Measurements from ENCODE around the gene MYH6.
"Not testable (repeated sequence)": the region's sequence is repeated elsewhere in the genome, so short reads cannot be mapped to it uniquely, and the experiment has no call there.

MYH6 gene

DNA sequence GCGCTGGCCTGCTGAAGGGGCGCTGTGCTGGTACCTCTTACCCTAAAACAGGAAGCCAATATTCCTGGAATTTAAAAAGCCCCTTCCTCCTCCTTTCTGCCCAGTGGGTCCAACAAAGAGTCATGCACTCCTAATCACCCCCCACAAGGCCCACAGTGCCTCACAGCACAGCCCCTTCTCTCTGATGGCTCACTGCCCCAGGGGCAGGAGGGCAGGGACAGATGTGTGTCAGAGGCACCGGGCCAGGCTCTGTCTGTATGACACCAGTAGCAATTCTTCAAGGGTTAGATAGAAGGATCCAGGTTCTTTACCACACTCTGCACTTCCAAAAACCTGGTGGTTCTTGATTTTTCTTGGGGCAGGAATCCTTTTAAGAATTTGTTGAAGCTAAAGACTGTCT lies 8.9 kb downstream of the MYH6 start:
- DNase-seq (ENCODE audit: low read depth, low spot score): no peak
- H3K9me3 ChIP-seq (ENCODE audit: low read depth, low read length): no peaks in the 10 kb centered on the region
- no peak overlapping the region for H3K27ac ChIP-seq
- H3K9ac ChIP-seq (ENCODE audit: insufficient read length): no peak overlapping the region
- H3K36me3 ChIP-seq (ENCODE audit: insufficient read depth, low read length): no peaks in the 10 kb centered on the region
- TF ChIP-seq FOXP2 (optimal IDR thresholded peaks at IDR 0.05; ENCODE audit: control extremely low read depth, extremely low read length, insufficient read depth): no peak
- no peak for TF ChIP-seq POLR2AphosphoS5 (IDR thresholded peaks at IDR 0.05; ENCODE audit: borderline replicate concordance, low read depth, low read length)
- no peak for TF ChIP-seq EZH2 (IDR thresholded peaks at IDR 0.05)
- no peak overlapping the region for H3K4me3 ChIP-seq

DNA sequence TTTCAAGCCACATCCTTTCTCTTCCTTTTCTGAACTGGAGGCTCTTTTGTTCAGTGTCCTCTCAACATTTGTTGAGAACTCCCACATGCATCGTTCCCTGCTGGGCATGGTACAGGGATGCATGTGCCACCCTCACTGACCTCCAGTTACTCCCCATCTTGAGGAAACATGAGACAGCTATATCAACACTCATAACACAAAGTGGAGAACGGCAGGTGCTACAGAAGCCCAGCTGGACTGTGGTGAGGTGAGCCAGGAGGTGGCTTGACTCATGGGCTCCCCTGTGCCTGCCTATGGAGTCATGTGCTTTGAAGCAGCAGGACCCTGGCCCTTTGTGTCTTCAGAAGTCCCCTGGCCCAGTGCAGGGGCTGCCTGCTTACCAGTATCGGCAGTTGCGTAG lies 9.7 kb downstream of the MYH6 start:
- H3K9me3 ChIP-seq (ENCODE audit: low read depth, low read length): no peaks in the 10 kb centered on the region
- no peak for DNase-seq (ENCODE audit: low read depth, low spot score)
- no peak overlapping the region for H3K9ac ChIP-seq (ENCODE audit: insufficient read length)
- H3K36me3 ChIP-seq (ENCODE audit: insufficient read depth, low read length): no peaks in the 10 kb centered on the region
- TF ChIP-seq FOXP2 (optimal IDR thresholded peaks at IDR 0.05; ENCODE audit: control extremely low read depth, extremely low read length, insufficient read depth) (no peak), POLR2AphosphoS5 (IDR thresholded peaks at IDR 0.05; ENCODE audit: borderline replicate concordance, low read depth, low read length) (no peak), EZH2 (IDR thresholded peaks at IDR 0.05) (no peak)
- H3K4me3 ChIP-seq: no peak overlapping the region
- no peak overlapping the region for H3K27ac ChIP-seq

DNA sequence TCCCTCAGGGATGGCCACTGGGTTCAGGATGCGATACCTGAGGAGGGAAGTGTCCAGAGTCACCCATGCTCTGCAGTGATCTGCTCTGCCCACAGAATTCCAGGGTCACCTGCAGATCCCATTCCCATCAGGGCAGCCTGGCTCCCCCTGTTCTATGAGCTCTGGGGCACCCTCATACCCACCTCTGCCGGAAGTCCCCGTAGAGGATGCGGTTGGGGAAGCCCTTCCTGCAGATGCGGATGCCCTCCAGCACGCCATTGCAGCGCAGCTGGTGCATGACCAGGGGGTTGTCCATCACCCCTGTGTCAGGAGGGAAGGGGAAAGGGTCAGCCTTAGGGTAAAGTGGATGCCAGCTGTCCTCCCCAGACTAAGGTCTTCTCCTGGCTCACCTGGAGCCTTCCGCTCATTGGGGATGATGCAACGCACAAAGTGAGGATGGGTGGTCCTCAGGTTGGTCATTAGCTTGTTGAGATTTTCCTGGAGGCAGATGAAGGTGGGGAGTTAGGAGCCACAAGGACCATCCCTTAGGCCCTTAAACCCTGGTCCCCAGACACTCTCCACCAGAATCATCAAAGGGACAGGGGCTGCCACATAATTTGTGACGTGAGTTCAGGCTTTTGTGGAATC lies 11.2 kb downstream of the MYH6 start:
- H3K9me3 ChIP-seq (ENCODE audit: low read depth, low read length): no peaks in the 10 kb centered on the region
- no peak for TF ChIP-seq POLR2AphosphoS5 (IDR thresholded peaks at IDR 0.05; ENCODE audit: borderline replicate concordance, low read depth, low read length)
- TF ChIP-seq FOXP2 (optimal IDR thresholded peaks at IDR 0.05; ENCODE audit: control extremely low read depth, extremely low read length, insufficient read depth): no peak
- no peak for TF ChIP-seq EZH2 (IDR thresholded peaks at IDR 0.05)
- no peak overlapping the region for H3K27ac ChIP-seq
- no peak for DNase-seq (ENCODE audit: low read depth, low spot score)
- no peak overlapping the region for H3K4me3 ChIP-seq
- no peaks in the 10 kb centered on the region for H3K36me3 ChIP-seq (ENCODE audit: insufficient read depth, low read length)
- H3K9ac ChIP-seq (ENCODE audit: insufficient read length): no peak overlapping the region

DNA sequence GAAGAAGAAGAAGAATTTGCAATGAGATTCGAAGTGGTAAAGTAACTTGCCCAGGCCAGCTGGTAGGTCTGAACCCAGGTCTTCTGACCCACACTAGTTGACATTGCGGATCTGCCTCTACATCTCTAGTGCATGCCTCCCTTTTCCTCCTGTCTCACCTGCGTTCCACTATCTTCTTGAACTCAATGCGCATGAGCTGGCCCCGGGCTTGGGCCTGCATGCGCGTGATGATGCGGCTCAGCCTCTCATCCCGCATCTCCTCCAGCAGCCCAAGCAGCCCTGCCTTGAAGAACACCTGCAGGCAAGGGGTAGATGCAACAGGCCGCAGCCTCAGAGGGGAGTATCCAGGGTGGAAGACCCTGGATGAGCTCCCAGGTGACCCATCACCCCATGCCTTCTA lies 11.9 kb downstream of the MYH6 start:
- H3K27ac ChIP-seq: no peak overlapping the region
- DNase-seq (ENCODE audit: low read depth, low spot score): no peak
- TF ChIP-seq FOXP2 (optimal IDR thresholded peaks at IDR 0.05; ENCODE audit: control extremely low read depth, extremely low read length, insufficient read depth): no peak
- no peak for TF ChIP-seq EZH2 (IDR thresholded peaks at IDR 0.05)
- TF ChIP-seq POLR2AphosphoS5 (IDR thresholded peaks at IDR 0.05; ENCODE audit: borderline replicate concordance, low read depth, low read length): no peak
- no peaks in the 10 kb centered on the region for H3K36me3 ChIP-seq (ENCODE audit: insufficient read depth, low read length)
- no peak overlapping the region for H3K4me3 ChIP-seq
- H3K9me3 ChIP-seq (ENCODE audit: low read depth, low read length): no peaks in the 10 kb centered on the region
- no peak overlapping the region for H3K9ac ChIP-seq (ENCODE audit: insufficient read length)

DNA sequence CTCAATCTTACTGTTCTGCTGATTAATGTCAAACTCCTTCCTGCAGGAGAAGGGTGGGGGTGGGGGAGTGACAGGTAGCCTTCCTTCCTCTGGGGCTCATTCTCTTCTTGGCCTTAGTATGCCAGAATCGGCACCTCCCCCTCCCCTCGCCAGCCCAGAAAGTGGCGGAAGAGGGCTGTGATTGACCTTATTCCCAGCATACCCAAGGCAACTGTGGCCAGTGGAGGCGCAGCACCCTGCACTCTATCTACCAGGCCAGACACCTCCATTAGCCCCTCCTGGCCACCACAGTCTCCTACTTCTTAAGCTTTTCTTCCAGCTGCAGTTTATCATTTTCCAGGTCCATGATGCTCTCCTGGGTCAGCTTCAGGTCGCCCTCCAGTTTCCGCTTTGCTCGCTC lies 15.5 kb downstream of the MYH6 start:
- Histone ChIP-seq H3K9ac (ENCODE audit: insufficient read length) (no peak overlapping the region), H3K27ac (no peak overlapping the region), H3K36me3 (ENCODE audit: insufficient read depth, low read length) (no peaks in the 10 kb centered on the region), H3K4me3 (no peak overlapping the region), H3K9me3 (ENCODE audit: low read depth, low read length) (no peaks in the 10 kb centered on the region)
- no peak for DNase-seq (ENCODE audit: low read depth, low spot score)
- TF ChIP-seq EZH2 (IDR thresholded peaks at IDR 0.05): no peak
- no peak for TF ChIP-seq POLR2AphosphoS5 (IDR thresholded peaks at IDR 0.05; ENCODE audit: borderline replicate concordance, low read depth, low read length)
- no peak for TF ChIP-seq FOXP2 (optimal IDR thresholded peaks at IDR 0.05; ENCODE audit: control extremely low read depth, extremely low read length, insufficient read depth)

DNA sequence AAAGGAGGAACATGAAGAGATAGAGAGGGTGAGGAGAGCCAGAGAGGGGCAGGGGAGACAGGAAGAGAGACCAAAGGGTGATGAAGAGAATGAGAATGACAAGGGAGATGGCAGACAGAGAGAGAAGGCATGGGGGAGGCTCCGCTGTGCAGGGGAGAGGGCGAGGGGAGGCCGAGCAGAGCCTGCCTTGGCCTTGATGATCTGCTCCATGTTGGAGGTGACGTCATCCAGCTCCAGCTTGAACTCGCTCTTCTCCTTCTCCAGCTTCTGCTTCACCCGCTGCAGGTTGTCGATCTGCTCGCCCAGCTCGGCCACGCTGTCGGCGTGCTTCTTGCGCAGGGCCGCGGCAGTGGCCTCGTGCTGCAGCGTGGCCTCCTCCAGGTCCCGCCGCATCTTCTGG lies 18.2 kb downstream of the MYH6 start:
- not testable (repeated sequence) for DNase-seq (ENCODE audit: low read depth, low spot score); H3K9me3 ChIP-seq (ENCODE audit: low read depth, low read length); H3K9ac ChIP-seq (ENCODE audit: insufficient read length); H3K36me3 ChIP-seq (ENCODE audit: insufficient read depth, low read length); H3K27ac ChIP-seq; H3K4me3 ChIP-seq

DNA sequence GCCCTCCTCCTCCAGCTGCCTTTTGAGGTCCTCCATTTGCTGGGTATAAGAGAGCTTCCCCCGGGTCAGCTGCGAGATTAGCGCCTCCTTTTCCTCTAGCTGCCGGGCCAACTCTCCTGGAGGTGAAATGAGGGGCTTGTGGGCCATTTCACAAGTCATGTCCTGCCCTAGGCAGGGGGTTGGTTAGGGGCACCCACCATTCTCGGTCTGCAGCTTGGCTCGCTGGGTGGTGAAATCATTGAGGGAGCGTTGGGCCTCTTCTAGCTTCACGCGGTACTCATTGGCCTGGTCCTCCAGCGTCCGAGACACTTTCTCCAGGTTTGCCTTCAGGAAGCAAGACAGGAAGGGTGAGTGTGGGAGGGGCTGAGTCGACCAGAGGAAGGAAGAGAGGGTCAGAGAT lies 18.7 kb downstream of the MYH6 start:
- no peak overlapping the region for H3K4me3 ChIP-seq
- no peaks in the 10 kb centered on the region for H3K36me3 ChIP-seq (ENCODE audit: insufficient read depth, low read length)
- no peak for DNase-seq (ENCODE audit: low read depth, low spot score)
- no peaks in the 10 kb centered on the region for H3K9me3 ChIP-seq (ENCODE audit: low read depth, low read length)
- no peak overlapping the region for H3K27ac ChIP-seq
- TF ChIP-seq FOXP2 (optimal IDR thresholded peaks at IDR 0.05; ENCODE audit: control extremely low read depth, extremely low read length, insufficient read depth) (no peak), POLR2AphosphoS5 (IDR thresholded peaks at IDR 0.05; ENCODE audit: borderline replicate concordance, low read depth, low read length) (no peak), EZH2 (IDR thresholded peaks at IDR 0.05) (no peak)
- no peak overlapping the region for H3K9ac ChIP-seq (ENCODE audit: insufficient read length)

DNA sequence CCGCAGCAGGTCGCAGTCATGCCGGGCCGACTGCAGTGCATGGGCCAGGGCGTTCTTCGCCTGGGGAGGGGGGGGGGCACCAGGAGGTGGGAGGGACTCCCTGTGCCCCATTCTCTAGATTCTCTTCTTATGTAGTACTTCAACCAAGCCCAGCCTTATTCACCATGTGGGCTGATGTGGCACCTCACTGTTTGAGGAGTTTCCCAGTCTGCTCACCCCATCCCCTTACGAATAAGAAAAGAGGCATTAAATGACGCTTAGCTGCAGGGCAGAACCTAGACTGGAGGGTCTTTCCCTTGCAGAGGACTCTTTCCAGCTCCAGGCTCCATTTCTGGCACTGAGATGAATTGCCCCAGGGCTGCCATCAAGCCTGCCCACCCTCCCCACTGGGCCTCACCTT lies 19.1 kb downstream of the MYH6 start:
- TF ChIP-seq POLR2AphosphoS5 (IDR thresholded peaks at IDR 0.05; ENCODE audit: borderline replicate concordance, low read depth, low read length) (no peak), EZH2 (IDR thresholded peaks at IDR 0.05) (no peak), FOXP2 (optimal IDR thresholded peaks at IDR 0.05; ENCODE audit: control extremely low read depth, extremely low read length, insufficient read depth) (no peak)
- no peak overlapping the region for H3K27ac ChIP-seq
- H3K36me3 ChIP-seq (ENCODE audit: insufficient read depth, low read length): no peaks in the 10 kb centered on the region

More for the DNA sequence above, 19.1 kb downstream of the MYH6 start:
- no peaks in the 10 kb centered on the region for H3K9me3 ChIP-seq (ENCODE audit: low read depth, low read length)
- no peak overlapping the region for H3K4me3 ChIP-seq
- DNase-seq (ENCODE audit: low read depth, low spot score): no peak
- H3K9ac ChIP-seq (ENCODE audit: insufficient read length): no peak overlapping the region
